Lung (tissue), 12 donors: ENCODE measurements around the gene DDRGK1. TPM values are rescaled to one million over a fixed set of nuclear protein-coding genes. Genes with fewer than 3 reads are reported as not detected.

Source experiments
- ATAC-seq: fragments of 200-7000 bp; cut with Tn5 transposase; one replicate; pipeline ENCODE4 v1.9.1; 2020; ENCODE audit warnings: moderate number of reproducible peaks; ENCODE audit not compliant: insufficient read depth, low FRiP score
- DNase-seq, 3 donors: peaks; one replicate each; pipeline ENCODE4 v3.0.0-alpha.2; 2013 to 2017
- H3K27ac ChIP-seq, 2 donors: one replicate each; pipeline ENCODE4 v1.5.1; 2013; ENCODE audit warnings: mild to moderate bottlenecking in 2 of 2, moderate library complexity in 2 of 2, control low read depth in 1 of 2, inconsistent platforms in 1 of 2, low read depth in 1 of 2, low read length in 1 of 2
- H3K27me3 ChIP-seq, 3 donors: one replicate each; pipeline ENCODE4 v1.5.1; 2013; ENCODE audit warnings: low read length in 2 of 3; ENCODE audit not compliant: control insufficient read depth in 3 of 3, insufficient read depth in 3 of 3
- H3K36me3 ChIP-seq, 4 donors: one replicate each; pipeline ENCODE4 v1.5.1; 2013; ENCODE audit warnings: low read length in 4 of 4, mild to moderate bottlenecking in 1 of 4, moderate library complexity in 1 of 4; ENCODE audit not compliant: control insufficient read depth in 4 of 4, insufficient read depth in 4 of 4
- H3K4me1 ChIP-seq, 5 donors: one replicate each; pipeline ENCODE4 v1.5.1; 2013; ENCODE audit warnings: low read length in 5 of 5, mild to moderate bottlenecking in 2 of 5, moderate library complexity in 1 of 5; ENCODE audit not compliant: control insufficient read depth in 5 of 5, insufficient read depth in 5 of 5
- H3K4me3 ChIP-seq: one replicate; pipeline ENCODE4 v1.5.1; 2013; ENCODE audit warnings: mild to moderate bottlenecking, control low read depth, moderate library complexity
- H3K9ac ChIP-seq, 2 donors: one replicate each; pipeline ENCODE4 v1.5.1; 2013; ENCODE audit warnings: low read length in 2 of 2, control low read depth in 1 of 2; ENCODE audit not compliant: insufficient read depth in 1 of 2
- H3K9me3 ChIP-seq, 4 donors: one replicate each; pipeline ENCODE4 v1.5.1; 2013; ENCODE audit warnings: low read length in 3 of 4, mild to moderate bottlenecking in 1 of 4, moderate library complexity in 1 of 4; ENCODE audit not compliant: control insufficient read depth in 4 of 4, insufficient read depth in 3 of 4
- WGBS, 2 donors: extraction: QIAGEN DNeasy Blood & Tissue Kit; methylation state at CpG; one replicate each; pipeline ENCODE4 v1.1.7; 2013; 5-methylcytosine and 5-hydroxymethylcytosine counted together
- polyA plus RNA-seq, 2 donors: library from polyadenylated mRNA; stranded (reverse); fragments of 200-250 nt; gene quantifications; one replicate each; pipeline ENCODE4 v1.2.1, GENCODE V29; 2013
- total RNA-seq, 2 donors: library from RNA; depleted of rRNA in 1 of 2; stranded (reverse); fragments of >200 nt in 1 of 2; gene quantifications; one replicate each; pipeline ENCODE4 v1.2.1, GENCODE V29; 2014 to 2021
- TF ChIP-seq, protein P1 (sequence below): IDR thresholded peaks from 2 replicates; pipeline ENCODE4 v1.5.1; 2012; ENCODE audit warnings: mild to moderate bottlenecking; ENCODE audit errors: control extremely low read depth, extremely low read depth
- donor health status: control.
- donor health status: control.
- donor health status: Bipolar disorder and iron deficiency.
- donor health status: healthy.
- donor health status: DM: yes; HTN: yes; CAD: no.

DDRGK1 gene
- total and polyA plus RNA-seq, 4 donors, result 44.3 to 95.1 (median 85.9) TPM

GRCh38 chr20:3223651-3223993, 19.1 kb upstream of the DDRGK1 start:
- Histone ChIP-seq H3K27ac (no peak overlapping the region), H3K36me3 (peaks cover 4 to 43% (median 10%) of the 10 kb centered on the region in 4 donors), H3K27me3 (no peaks in the 10 kb centered on the region), H3K9ac (no peak overlapping the region), H3K9me3 (no peaks in the 10 kb centered on the region), H3K4me1 (peaks cover 0 to 3% (median 0%) of the 10 kb centered on the region in 5 donors), H3K4me3 (no peak overlapping the region)
- no peak for ATAC-seq
- no peak for DNase-seq
- 79 to 86% methylated on average over 6 of the region's 6 CpGs for WGBS, 2 donors
- TF ChIP-seq, protein P1, sequence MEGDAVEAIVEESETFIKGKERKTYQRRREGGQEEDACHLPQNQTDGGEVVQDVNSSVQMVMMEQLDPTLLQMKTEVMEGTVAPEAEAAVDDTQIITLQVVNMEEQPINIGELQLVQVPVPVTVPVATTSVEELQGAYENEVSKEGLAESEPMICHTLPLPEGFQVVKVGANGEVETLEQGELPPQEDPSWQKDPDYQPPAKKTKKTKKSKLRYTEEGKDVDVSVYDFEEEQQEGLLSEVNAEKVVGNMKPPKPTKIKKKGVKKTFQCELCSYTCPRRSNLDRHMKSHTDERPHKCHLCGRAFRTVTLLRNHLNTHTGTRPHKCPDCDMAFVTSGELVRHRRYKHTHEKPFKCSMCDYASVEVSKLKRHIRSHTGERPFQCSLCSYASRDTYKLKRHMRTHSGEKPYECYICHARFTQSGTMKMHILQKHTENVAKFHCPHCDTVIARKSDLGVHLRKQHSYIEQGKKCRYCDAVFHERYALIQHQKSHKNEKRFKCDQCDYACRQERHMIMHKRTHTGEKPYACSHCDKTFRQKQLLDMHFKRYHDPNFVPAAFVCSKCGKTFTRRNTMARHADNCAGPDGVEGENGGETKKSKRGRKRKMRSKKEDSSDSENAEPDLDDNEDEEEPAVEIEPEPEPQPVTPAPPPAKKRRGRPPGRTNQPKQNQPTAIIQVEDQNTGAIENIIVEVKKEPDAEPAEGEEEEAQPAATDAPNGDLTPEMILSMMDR, result no peak

GRCh38 chr20:3222635-3223600, 18.4 kb upstream of the DDRGK1 start:
- no peak overlapping the region for H3K4me3 ChIP-seq
- H3K36me3 ChIP-seq, result peaks cover 4 to 43% (median 10%) of the 10 kb centered on the region in 4 donors
- TF ChIP-seq, protein P1, result no peak
- H3K9me3 ChIP-seq, result no peaks in the 10 kb centered on the region
- H3K9ac ChIP-seq, result no peak overlapping the region
- H3K27ac ChIP-seq, result peak overlapping the region in 1 of 2 donors; percentile 5
- WGBS, 2 donors, result 42 to 62% methylated on average over 25 of the region's 25 CpGs
- H3K4me1 ChIP-seq, result peaks cover 0 to 6% (median 0%) of the 10 kb centered on the region in 5 donors
- no peak for ATAC-seq
- DNase-seq, result peak in 1 of 3 donors; percentile 10
- H3K27me3 ChIP-seq, result no peaks in the 10 kb centered on the region

DNA sequence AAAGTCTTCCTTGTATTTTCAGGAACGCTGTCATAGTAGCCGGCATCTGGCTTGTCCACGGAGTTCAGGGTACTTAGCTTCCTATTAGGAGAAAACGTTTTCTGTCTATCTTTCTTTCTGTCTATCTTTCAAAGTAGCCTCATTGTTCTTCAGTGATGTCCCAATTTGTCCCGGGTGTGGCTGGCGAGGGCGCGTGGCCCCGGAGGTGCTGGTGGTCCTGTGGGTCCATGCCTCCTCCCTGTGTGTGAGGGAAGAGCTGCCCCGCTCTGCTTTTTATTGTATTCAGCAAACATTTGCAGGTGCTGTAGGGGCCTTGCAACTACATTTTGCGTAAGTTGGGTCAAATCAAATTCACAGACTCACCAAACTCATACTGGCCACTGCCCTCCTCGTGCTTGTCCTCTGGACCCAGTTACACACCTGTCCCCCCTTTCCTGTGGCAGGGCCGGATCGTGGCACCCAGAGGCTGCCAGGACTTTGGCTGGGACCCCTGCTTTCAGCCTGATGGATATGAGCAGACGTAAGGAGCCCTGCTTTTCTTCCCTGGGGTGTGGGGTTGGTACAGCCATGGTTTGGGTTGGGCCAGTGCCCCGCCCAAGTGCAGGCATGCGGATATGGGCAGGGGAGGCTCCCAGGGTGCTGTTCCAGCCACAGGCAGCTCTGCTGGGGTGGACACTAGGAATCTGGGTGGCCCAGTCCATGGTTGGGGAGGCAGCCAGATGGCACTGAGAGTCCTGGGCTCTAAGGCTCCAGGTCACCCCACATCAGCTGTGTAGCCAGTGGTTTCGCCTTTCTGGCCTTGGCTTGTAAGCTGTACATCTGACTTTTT, 17.1 kb upstream of the DDRGK1 start:
- no peaks in the 10 kb centered on the region for H3K27me3 ChIP-seq
- H3K4me3 ChIP-seq, result no peak overlapping the region
- H3K27ac ChIP-seq, result no peak overlapping the region
- WGBS, 2 donors, result 90 to 92% methylated on average over 18 of the region's 18 CpGs
- ATAC-seq, result no peak
- H3K4me1 ChIP-seq, result peaks cover 0 to 6% (median 0%) of the 10 kb centered on the region in 5 donors
- peaks cover 4 to 38% (median 10%) of the 10 kb centered on the region in 4 donors for H3K36me3 ChIP-seq
- H3K9me3 ChIP-seq, result no peaks in the 10 kb centered on the region
- H3K9ac ChIP-seq, result no peak overlapping the region
- TF ChIP-seq, protein P1, result no peak
- DNase-seq, result no peak
